Effector CD4-positive, alpha-beta T cell (primary cell): ENCODE data around the gene ADAT3.
A peak's percentile ranks its signal among the peaks of the same experiment; 100 is the strongest.
"Not testable (repeated sequence)": the region's sequence is repeated elsewhere in the genome, so short reads cannot be mapped to it uniquely, and the experiment has no call there.

Experiments used
- DNase-seq: peaks from one replicate; pipeline ENCODE4 v3.0.0-alpha.2; 2020

ADAT3 gene

GRCh38 chr19:1867349-1867724 lies 37.9 kb upstream of the ADAT3 start:
- no peak for DNase-seq

DNA sequence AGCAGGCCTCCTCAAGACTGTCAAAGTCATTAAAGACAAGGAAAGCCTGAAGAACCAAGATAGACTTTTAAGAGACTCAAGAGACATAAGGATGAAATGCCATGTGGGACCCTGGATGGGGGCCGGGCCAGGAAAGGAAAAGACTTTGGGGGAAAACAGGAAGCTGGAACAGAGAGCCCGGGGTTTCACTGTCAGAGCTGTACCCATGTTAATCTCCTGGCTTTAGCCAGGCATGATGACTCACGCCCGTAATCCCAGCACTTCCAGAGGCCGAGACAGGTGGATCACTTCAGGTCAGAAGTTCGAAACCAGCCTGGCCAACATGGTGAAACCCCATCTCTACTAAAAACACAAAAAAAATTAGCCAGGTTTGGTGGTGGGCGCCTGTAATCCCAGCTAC lies 36.2 kb upstream of the ADAT3 start:
- DNase-seq = no peak

DNA sequence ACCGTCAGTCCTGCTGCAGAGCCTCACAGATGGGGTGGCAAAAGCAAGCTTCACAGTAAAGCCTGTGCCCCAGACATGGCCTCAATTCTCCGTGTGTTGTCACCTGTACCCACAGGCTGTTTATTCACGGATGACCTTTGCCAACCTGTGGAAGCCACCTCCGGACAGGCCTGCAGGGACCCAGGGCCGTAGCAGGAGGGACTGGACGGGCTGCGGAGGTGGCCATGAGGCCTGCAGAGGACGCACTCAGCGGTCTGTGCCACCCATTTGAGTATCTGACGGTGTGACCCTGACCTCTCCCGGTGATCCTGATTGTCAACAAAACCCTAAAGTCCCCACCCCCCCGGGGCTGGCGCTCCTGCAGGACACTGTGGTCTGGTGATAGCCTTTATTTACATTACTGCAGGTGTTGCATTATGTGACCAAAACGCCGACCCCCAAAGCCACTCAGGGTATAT lies 34.0 kb upstream of the ADAT3 start:
- no peak for DNase-seq

GRCh38 chr19:1871630-1872029 lies 33.6 kb upstream of the ADAT3 start:
- no peak for DNase-seq

DNA sequence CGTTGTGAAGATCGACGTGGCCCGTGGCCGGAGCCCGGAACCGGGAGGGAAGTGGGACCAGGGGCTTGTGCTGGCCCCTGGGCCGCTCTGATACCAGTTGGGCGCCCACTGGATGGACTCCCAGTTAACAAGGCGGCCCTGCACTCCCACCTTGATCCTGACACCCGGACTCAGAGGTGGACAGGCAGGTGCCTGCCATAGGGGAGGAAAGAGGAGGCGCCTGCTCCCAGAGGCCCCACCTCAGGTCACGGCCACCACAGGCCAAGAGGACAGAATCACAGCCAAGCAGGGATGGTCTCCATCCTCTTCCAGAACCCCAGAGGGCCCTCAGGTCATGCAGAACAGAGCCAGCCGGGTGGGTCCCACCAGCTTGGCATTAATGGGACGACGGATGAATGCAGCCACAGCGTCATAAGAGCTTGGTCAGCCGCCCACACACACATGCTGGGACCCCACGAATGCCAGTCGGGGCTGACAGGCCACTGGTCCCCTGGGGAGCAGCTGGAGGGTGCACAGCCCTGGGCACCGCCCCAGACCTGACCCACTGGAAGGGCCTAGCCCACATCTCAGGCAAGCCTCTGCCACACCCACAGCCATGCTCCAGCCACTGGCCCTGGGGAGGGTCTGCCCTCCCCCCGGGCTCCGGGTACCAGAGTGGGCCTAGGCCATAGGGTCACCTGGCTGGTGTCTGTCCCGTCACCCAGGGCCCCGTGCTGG lies 32.2 kb upstream of the ADAT3 start:
- no peak for DNase-seq

DNA sequence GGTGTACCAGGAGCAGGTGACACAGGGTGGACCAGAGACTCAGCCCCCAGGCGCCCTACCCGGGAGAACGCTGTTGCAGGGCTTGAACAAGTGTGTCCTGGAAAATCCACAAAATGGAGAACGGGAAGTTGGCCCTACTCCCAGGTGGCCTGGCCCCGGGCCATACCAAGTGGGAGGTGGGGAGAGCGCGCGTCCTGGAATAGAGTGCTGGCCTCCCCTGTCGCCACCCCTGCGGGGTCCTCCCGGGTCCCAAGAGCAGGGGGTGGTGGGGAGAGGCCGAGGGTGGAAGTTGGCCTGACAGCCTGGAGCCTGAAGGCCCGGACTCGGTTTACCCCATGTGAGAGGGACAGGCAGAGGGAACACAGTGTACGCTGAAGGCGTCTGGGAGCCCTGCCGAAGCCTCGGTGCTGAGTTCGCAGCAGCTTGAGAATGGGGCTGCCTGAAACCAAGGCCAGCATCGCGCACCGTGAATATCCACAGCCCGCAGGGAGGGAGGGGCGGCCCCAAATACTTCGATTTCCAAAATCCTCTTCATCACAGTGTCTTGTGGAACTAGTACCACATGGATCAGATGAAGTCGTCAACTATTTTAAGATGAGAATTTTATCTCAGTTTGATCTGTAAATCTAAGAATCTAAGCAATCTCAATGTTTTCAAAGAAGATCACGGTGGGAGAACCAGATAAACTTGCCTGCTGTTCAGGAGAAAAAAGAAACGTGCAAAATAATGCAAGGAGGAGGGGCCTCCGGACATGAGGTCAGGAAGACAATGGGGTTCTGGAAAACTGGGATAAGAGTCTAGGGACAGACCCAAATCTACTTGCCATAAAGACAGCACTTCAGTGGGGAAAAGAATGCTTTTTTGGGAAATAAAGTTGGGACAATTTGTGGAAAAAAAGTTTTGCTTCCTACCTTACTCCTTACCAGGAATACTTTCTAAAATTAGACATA lies 31.4 kb upstream of the ADAT3 start:
- DNase-seq = no peak

DNA sequence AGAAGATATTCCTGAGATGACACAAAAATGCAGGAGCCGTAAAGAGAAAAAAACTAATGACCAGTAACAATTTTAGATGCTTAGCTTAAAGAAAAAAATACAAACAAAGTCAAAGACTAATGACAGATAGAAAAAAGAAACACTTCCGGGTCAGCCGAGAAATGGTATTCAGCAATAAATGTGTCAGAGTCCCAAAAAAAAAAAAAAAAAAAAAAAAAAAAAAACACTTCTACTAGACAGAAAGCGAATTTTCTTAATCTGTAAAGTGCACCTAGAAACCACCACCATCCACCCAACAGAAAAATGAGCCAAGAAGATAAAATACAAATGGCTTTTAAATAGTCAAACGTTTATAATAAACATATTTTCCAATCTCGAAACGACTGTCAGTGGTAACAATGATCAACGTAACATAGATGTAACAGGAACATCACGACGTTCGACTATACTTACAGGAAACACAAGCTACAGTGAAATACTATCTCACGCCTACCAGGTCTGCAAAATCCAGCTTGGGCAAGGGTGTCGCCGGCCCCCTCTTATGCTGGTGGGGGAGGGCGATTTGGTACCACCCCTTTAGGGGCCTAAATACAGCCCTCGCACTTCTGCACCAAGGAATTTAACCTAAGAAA lies 30.5 kb upstream of the ADAT3 start:
- DNase-seq = peak; percentile 43

- not testable (repeated sequence) for DNase-seq
Measured at GRCh38 chr19:1875265-1875645, 29.9 kb upstream of the ADAT3 start.

DNA sequence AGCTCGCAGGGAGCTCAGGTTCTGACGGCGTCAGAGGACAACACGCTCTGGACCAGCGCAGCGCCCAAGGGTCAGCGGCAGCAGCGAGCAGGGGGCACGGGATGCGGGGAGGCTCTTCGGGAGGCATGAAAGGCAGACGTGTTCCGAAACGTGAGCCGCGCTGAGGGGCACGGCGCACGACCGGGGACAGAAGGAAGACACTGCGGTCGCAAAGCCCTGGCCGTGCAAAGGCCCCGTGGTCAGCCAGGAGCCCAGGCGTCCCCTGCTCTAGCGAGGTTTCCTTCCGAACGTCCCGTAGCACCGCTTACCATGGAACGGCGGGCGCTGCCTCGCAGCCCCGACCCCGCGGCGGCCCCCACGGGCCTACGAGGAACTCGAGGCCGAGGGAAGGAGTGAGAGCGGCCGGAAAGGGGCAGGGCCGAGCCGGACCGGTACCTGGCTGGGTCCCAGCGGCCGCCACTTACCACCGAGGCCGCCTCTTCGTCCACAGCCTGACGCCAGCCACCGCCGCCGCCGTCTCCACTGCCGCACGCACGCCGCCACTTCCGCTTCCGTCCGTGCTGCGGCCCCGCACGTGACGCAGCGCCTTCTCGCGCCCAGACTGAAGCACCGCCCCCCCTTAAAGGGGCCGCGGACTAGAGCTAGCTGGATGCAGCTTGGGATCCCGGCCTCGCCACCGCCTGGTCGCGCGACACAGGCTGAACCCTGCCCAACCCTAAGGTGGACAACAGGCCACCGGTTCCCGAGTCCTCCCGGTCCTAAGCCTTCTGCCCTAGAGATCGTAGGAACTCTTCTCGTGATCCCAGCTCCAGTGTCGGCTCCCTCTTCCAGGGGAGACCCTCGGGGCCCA lies 29.3 kb upstream of the ADAT3 start:
- DNase-seq = peak; percentile 82

- DNase-seq = not testable (repeated sequence)
Measured at GRCh38 chr19:1876496-1877279, 28.5 kb upstream of the ADAT3 start.

DNA sequence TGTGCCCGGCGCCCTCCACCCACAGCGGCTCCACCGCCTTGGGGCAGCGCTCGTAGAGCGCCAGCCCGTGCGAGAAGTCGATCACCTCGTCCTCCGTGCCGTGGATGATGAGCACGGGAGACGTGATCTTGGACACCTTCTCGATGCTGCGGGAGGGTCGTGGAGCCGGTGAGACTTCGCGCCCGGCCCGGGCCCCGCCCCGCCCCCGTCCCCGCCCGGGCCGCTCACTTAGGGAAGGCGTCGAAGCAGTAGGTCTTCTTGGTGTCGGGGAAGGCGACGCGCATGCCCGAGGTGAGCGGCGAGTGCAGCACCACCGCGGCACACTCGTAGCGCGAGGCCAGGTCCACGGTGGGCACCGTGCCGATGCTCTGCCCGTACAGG lies 27.9 kb upstream of the ADAT3 start:
- DNase-seq = not testable (repeated sequence)

GRCh38 chr19:1878583-1878982 lies 26.6 kb upstream of the ADAT3 start:
- DNase-seq = not testable (repeated sequence)

DNA sequence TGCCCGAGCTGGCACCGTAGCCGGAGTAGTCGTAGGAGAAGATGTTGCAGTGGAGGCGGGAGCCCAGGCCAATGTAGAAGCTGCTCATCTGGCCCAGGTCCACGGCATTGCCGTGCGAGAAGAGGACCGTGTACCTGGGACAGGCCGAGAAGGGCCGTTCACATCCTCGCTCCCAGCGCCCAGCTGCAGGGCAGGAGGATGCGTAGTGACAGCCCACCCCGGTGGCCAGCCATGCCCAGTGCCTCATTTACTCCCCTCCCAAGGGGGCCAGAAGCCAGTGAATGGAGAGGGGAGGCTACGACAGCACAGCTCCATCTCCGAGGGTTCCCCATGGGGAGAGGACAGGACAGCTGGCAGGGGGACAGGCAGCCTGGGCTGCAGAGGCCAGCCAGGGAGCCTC lies 25.2 kb upstream of the ADAT3 start:
- not testable (repeated sequence) for DNase-seq

GRCh38 chr19:1880611-1881392 lies 24.4 kb upstream of the ADAT3 start:
- no peak for DNase-seq

DNA sequence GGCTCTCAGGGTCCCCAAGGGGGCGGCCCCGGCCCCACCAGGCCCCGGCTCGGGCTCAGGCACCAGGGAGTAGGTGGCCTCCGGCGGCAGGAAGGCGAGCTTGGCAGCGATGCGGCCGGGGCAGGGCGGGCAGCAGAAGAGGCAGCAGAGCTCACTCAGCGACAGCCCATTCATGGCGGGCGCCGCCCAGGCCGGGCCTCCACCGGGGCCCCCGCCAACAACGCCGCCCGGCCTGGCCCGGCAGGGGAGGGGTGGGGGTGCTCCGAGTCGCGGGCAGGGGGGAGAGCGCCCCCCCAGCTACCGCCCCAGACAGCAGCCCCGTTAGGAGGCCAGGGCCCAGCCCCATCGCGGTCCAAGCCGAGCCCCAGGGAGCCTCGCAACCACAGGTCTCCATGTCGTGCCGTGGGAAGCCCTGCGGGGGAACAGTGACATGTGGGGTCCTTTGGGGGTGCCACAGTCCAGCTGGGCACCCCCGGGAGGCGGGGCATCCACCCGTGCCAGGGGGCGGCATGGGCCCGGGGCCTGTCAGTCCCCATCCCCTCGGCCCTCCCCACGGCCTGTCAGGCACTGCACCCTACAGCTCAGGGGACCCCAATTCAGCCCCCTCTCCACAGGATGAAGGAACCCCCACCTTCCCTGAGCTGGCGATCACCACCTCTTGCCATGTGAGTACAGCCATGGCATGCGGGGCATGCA lies 23.7 kb upstream of the ADAT3 start:
- not testable (repeated sequence) for DNase-seq

DNA sequence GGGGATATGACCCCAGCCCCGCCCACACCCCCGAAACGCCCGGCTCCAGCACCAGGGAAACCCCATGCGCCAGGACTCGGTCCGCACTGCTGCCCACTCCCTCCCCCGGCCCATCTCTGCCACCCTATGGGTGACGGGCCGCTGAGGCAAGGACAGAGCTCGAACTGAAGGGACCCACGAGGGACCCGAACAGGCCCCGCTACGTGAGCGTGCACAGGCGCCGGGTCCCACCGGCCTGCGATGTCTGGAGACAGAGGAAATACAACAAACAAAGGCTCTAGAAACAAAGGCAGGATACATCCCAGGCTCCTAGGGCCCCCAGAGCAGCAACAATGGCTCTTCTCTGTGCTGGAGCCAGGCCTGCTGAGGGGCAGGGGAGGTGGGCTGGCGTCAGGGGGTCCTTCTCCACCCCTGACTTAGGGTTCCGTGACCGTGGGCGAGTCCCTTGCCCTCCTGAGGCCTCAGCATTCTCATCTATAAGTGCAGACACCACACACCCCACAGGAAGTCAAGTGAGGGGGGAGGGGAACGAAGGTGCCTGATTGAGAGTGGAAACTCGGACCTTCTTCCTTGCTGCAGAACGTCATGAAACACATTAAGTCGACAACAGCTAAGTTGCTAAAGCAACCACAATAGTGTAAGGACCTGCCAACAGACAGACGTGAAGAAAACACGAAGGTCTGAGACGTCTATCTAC lies 23.0 kb upstream of the ADAT3 start:
- DNase-seq = peak; percentile 77

DNA sequence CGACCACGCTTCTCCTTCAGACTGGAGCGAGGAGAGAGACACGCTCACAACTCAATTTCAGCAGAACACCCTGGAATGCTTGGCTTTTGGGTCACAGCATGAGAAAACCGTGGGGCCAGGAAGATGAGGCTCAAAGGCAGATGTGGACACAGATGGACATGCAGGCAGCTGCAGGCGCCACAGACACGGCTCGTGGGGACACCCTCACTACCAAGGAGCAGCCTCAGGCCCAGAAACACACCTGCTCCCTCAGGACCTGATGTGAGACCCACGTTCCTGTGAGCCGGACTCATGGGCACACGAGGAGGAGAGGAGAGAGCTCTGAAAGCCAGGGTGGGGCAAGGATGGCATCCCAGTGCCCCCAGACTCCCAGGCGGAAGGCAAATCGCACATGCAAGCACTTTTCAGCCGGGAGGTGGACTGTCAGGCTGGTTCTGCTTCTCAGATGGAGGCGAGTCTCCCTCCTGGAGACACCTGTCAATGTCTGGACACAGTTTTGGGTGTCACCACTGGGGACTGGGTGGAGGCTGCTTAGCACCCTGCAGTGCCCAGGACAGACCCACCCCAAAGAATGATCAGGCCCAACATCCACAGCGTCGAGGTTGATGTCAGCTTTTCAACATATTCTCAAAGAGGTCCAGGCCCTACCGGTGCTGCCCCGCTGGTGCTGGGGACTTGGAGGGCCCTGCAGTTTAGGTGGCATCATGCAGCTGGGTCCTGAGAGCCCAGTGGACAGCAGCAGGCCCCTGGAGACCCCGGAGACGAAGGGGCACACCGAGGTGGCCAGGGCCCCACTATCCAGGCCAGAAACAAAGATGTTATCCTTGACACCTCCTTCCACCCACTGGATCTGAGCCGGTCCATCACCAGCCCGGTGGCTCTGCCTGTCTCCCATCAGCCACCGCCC lies 22.2 kb upstream of the ADAT3 start:
- no peak for DNase-seq

GRCh38 chr19:1883784-1884183 lies 21.4 kb upstream of the ADAT3 start:
- DNase-seq = no peak
